ENCODE results near the gene RCAN3. TPM values are rescaled to one million over a fixed set of nuclear protein-coding genes. Genes with fewer than 3 reads are reported as not detected.

RCAN3 gene
- total RNA-seq, 4 donors from 2014 or later: 5.3 to 14.0 (median 9.3) TPM

- Histone ChIP-seq H3K36me3 (no peaks in the 10 kb centered on the region), H3K9me3 (no peaks in the 10 kb centered on the region), H3K4me3 (no peak overlapping the region), H3K27ac (replicated peaks in 1 of 4) (no peak overlapping the region), H3K27me3 (peaks cover 0 to 14% (median 0%) of the 10 kb centered on the region in 4 donors), H3K4me1 (no peaks in the 10 kb centered on the region)
- TF ChIP-seq CTCF (IDR thresholded peaks at IDR 0.05) (no peak), EP300 (IDR thresholded peaks at IDR 0.05) (no peak), POLR2A (IDR thresholded peaks at IDR 0.05; ENCODE audit: low read depth) (no peak), POLR2AphosphoS5 (IDR thresholded peaks at IDR 0.05) (no peak)
- intact Hi-C loops (cut with DNase I): no loop called here
- DNase-seq (ENCODE audit: extremely low spot score): no peak
- 78% methylated on average over 2 of the region's 3 CpGs for WGBS
These were observed 63.7 kb downstream of the RCAN3 start for GRCh38 chr1:24566236-24566867.

- WGBS: 59% methylated on average over 17 of the region's 17 CpGs
- Histone ChIP-seq H3K4me3 (no peak overlapping the region), H3K27ac (replicated peaks in 1 of 4) (no peak overlapping the region), H3K4me1 (no peaks in the 10 kb centered on the region), H3K36me3 (no peaks in the 10 kb centered on the region), H3K9me3 (no peaks in the 10 kb centered on the region), H3K27me3 (peaks cover 0 to 4% (median 0%) of the 10 kb centered on the region in 4 donors)
- DNase-seq (ENCODE audit: extremely low spot score): no peak
- TF ChIP-seq EP300 (IDR thresholded peaks at IDR 0.05): no peak
- TF ChIP-seq CTCF (IDR thresholded peaks at IDR 0.05): no peak
- TF ChIP-seq POLR2A (IDR thresholded peaks at IDR 0.05; ENCODE audit: low read depth): no peak
- TF ChIP-seq POLR2AphosphoS5 (IDR thresholded peaks at IDR 0.05): no peak
- intact Hi-C loops (cut with DNase I): no loop called here
These were observed 65.3 kb downstream of the RCAN3 start for GRCh38 chr1:24567792-24568388.

- TF ChIP-seq POLR2A (IDR thresholded peaks at IDR 0.05; ENCODE audit: low read depth) (no peak), EP300 (IDR thresholded peaks at IDR 0.05) (no peak), CTCF (IDR thresholded peaks at IDR 0.05) (no peak), POLR2AphosphoS5 (IDR thresholded peaks at IDR 0.05) (no peak)
- Histone ChIP-seq H3K27ac (replicated peaks in 1 of 4) (no peak overlapping the region), H3K9me3 (no peaks in the 10 kb centered on the region), H3K4me3 (no peak overlapping the region), H3K4me1 (no peaks in the 10 kb centered on the region), H3K36me3 (no peaks in the 10 kb centered on the region), H3K27me3 (peaks cover 0 to 8% (median 0%) of the 10 kb centered on the region in 4 donors)
- intact Hi-C loops (cut with DNase I): no loop called here
- DNase-seq (ENCODE audit: extremely low spot score): no peak
- 90% methylated on average over 2 of the region's 2 CpGs for WGBS
These were observed 65.8 kb downstream of the RCAN3 start for GRCh38 chr1:24568475-24568874.

GRCh38 chr1:24570265-24571125, 67.9 kb downstream of the RCAN3 start:
- Histone ChIP-seq H3K36me3 (no peaks in the 10 kb centered on the region), H3K4me1 (no peaks in the 10 kb centered on the region), H3K9me3 (no peaks in the 10 kb centered on the region), H3K4me3 (no peak overlapping the region), H3K27me3 (peaks cover 0 to 8% (median 0%) of the 10 kb centered on the region in 4 donors), H3K27ac (replicated peaks in 1 of 4) (no peak overlapping the region)
- intact Hi-C loops (cut with DNase I): no loop called here
- TF ChIP-seq POLR2AphosphoS5 (IDR thresholded peaks at IDR 0.05): no peak
- WGBS: 81% methylated on average over 10 of the region's 10 CpGs
- no peak for DNase-seq (ENCODE audit: extremely low spot score)

- WGBS: 77% methylated on average over 8 of the region's 9 CpGs
- Histone ChIP-seq H3K9me3 (no peaks in the 10 kb centered on the region), H3K27me3 (peaks cover 0 to 8% (median 0%) of the 10 kb centered on the region in 4 donors), H3K4me1 (no peaks in the 10 kb centered on the region), H3K27ac (replicated peaks in 1 of 4) (no peak overlapping the region), H3K36me3 (no peaks in the 10 kb centered on the region), H3K4me3 (no peak overlapping the region)
- TF ChIP-seq POLR2A (IDR thresholded peaks at IDR 0.05; ENCODE audit: low read depth) (no peak), EP300 (IDR thresholded peaks at IDR 0.05) (no peak), POLR2AphosphoS5 (IDR thresholded peaks at IDR 0.05) (no peak), CTCF (IDR thresholded peaks at IDR 0.05) (no peak)
- DNase-seq (ENCODE audit: extremely low spot score): no peak
- intact Hi-C loops (cut with DNase I): no loop called here
These were observed 69.7 kb downstream of the RCAN3 start for GRCh38 chr1:24572301-24572700.

All from esophagus muscularis mucosa (tissue), 4 donors.